ENCODE results near the gene ITK. TPM values are rescaled to one million over a fixed set of nuclear protein-coding genes. Genes with fewer than 3 reads are reported as not detected.
A peak's percentile ranks its signal among the peaks of the same experiment; 100 is the strongest.

ITK gene
- total RNA-seq, 1 donor from 2014 or later: 0.36 TPM

DNA sequence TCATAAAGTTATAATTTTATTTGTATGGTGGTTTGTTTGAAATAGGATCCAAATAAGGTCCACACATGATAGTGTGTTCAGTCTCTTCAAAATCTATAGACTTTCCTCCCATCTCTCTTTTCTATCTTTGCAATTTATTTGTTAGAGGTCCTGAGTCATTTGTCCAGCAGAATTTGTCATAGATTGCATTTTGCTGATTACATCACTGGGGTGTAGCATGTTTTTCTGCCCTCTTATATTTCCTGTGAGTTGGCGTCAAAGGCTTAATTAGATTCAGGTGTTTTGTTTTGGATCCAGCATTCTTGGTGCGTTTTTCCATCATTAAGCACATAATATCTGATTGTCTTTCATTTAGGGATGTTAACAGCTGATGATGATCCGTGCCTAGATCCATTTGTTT, 100.3 kb downstream of the ITK start:
- no peak for DNase-seq
- TF ChIP-seq, protein P1, sequence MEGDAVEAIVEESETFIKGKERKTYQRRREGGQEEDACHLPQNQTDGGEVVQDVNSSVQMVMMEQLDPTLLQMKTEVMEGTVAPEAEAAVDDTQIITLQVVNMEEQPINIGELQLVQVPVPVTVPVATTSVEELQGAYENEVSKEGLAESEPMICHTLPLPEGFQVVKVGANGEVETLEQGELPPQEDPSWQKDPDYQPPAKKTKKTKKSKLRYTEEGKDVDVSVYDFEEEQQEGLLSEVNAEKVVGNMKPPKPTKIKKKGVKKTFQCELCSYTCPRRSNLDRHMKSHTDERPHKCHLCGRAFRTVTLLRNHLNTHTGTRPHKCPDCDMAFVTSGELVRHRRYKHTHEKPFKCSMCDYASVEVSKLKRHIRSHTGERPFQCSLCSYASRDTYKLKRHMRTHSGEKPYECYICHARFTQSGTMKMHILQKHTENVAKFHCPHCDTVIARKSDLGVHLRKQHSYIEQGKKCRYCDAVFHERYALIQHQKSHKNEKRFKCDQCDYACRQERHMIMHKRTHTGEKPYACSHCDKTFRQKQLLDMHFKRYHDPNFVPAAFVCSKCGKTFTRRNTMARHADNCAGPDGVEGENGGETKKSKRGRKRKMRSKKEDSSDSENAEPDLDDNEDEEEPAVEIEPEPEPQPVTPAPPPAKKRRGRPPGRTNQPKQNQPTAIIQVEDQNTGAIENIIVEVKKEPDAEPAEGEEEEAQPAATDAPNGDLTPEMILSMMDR (IDR thresholded peaks at IDR 0.05; ENCODE audit: borderline replicate concordance): no peak
- Histone ChIP-seq H3K27me3 (ENCODE audit: low read depth) (no peaks in the 10 kb centered on the region), H3K27ac (replicated peaks) (no peak overlapping the region), H3K4me3 (no peak overlapping the region), H3K9me3 (replicated peaks) (no peaks in the 10 kb centered on the region), H3K4me1 (peaks cover 46% of the 10 kb centered on the region), H3K36me3 (no peaks in the 10 kb centered on the region)
- intact Hi-C loops (cut with micrococcal nuclease): no loop called here

GRCh38 chr5:157282150-157282549, 101.5 kb downstream of the ITK start:
- no peaks in the 10 kb centered on the region for H3K36me3 ChIP-seq
- intact Hi-C loops (cut with micrococcal nuclease): no loop called here
- H3K9me3 ChIP-seq (replicated peaks): no peaks in the 10 kb centered on the region
- H3K4me1 ChIP-seq: peaks cover 46% of the 10 kb centered on the region
- no peak for DNase-seq
- H3K27me3 ChIP-seq (ENCODE audit: low read depth): no peaks in the 10 kb centered on the region
- H3K4me3 ChIP-seq: no peak overlapping the region
- TF ChIP-seq, protein P1 (IDR thresholded peaks at IDR 0.05; ENCODE audit: borderline replicate concordance): no peak
- peak overlapping the region; percentile 87 for H3K27ac ChIP-seq (replicated peaks)

- intact Hi-C loops (cut with micrococcal nuclease): no loop called here
- peak overlapping the region; percentile 87 for H3K27ac ChIP-seq (replicated peaks)
- no peaks in the 10 kb centered on the region for H3K36me3 ChIP-seq
- H3K9me3 ChIP-seq (replicated peaks): no peaks in the 10 kb centered on the region
- no peaks in the 10 kb centered on the region for H3K27me3 ChIP-seq (ENCODE audit: low read depth)
- no peak for DNase-seq
- no peak overlapping the region for H3K4me3 ChIP-seq
- H3K4me1 ChIP-seq: peaks cover 59% of the 10 kb centered on the region
- TF ChIP-seq, protein P1 (IDR thresholded peaks at IDR 0.05; ENCODE audit: borderline replicate concordance): no peak
Observed at GRCh38 chr5:157283434-157283833, 102.8 kb downstream of the ITK start.

DNA sequence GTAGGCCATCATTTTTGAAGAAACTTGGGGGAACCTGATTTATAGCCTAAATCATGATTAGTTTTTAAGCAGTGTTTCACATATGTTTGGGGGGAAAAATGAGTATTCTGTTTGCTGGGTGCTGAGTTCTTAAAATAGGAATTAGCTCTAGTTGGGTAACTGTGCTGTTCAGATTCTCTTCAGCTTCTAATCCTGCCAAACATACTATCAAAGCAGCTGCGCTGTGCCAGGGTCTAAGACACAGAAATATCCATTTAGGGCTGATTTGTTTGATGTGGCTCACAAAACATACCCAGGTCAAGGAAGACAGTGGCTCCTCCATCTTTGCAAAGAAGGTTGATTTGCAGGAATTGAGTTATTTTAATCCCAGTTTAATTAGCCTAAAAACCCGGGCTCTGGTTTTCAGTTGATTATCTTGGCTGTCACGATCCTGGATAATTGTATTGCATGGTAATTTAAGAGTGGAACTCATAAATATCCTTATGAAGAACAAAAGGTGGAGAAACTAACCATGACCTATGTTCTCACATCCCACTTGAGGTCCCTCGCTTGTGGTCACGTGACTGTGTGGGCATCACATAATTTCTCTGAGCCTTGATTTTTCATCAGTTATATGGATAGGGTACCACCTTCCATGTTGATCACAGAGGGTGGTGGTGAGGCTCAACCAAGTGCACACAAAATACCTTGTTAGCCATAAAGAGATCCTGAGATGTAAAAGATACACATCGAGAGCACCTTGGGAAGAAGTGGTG, 104.0 kb downstream of the ITK start:
- Histone ChIP-seq H3K4me3 (no peak overlapping the region), H3K36me3 (no peaks in the 10 kb centered on the region), H3K4me1 (peaks cover 66% of the 10 kb centered on the region), H3K27ac (replicated peaks) (peak overlapping the region; percentile 87), H3K9me3 (replicated peaks) (no peaks in the 10 kb centered on the region), H3K27me3 (ENCODE audit: low read depth) (no peaks in the 10 kb centered on the region)
- intact Hi-C loops (cut with micrococcal nuclease): no loop called here
- DNase-seq: no peak
- TF ChIP-seq, protein P1 (IDR thresholded peaks at IDR 0.05; ENCODE audit: borderline replicate concordance): no peak

DNA sequence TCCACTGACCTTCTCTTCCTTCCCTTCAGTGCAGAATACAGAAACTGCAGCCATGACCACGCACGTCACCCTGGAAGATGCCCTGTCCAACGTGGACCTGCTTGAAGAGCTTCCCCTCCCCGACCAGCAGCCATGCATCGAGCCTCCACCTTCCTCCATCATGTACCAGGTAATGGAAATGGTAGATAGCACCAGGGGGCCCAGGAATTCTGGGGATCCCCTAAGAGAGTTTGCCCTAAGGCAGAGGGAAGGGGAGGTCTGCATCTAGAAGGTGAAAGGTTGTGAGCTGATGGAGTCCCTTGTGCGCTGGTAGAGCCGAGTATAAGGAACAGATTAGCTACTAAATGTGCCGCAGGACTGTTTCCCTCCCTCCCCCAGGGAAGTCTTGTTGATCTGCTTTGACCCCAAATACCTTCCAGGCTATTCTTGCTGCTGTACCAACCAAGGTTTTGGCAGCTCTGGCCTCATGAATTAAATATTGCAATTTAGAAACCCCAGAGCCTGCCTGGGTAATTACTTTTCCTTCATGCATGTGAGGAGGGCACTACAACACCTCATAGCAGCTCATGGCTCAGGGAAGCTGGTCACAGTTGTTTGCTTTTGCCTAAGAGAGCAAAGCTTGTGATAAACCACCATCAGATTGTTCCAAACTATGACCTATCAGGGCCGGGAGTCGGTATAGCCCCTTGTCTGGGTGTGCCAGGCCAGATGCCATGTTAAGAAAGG, 104.8 kb downstream of the ITK start:
- Histone ChIP-seq H3K27me3 (ENCODE audit: low read depth) (no peaks in the 10 kb centered on the region), H3K36me3 (no peaks in the 10 kb centered on the region), H3K9me3 (replicated peaks) (no peaks in the 10 kb centered on the region), H3K4me1 (peaks cover 67% of the 10 kb centered on the region), H3K4me3 (peak overlapping the region; percentile 16), H3K27ac (replicated peaks) (peak overlapping the region; percentile 87)
- intact Hi-C loops (cut with micrococcal nuclease): no loop called here
- TF ChIP-seq, protein P1 (IDR thresholded peaks at IDR 0.05; ENCODE audit: borderline replicate concordance): no peak
- DNase-seq: no peak

Measured in left ventricle myocardium inferior (tissue), 1 donor.